Stimulated activated CD4-positive, alpha-beta T cell treated with anti-CD3 and anti-CD28 coated beads, Interleukin-2, amount 100 ng/mL, for 48 hours (primary cell): ENCODE data around the gene HSD17B12.

Experiments used
- DNase-seq, 2 donors: peaks; one replicate each; pipeline ENCODE4 v3.0.0-alpha.2; 2020

Gene HSD17B12

DNA sequence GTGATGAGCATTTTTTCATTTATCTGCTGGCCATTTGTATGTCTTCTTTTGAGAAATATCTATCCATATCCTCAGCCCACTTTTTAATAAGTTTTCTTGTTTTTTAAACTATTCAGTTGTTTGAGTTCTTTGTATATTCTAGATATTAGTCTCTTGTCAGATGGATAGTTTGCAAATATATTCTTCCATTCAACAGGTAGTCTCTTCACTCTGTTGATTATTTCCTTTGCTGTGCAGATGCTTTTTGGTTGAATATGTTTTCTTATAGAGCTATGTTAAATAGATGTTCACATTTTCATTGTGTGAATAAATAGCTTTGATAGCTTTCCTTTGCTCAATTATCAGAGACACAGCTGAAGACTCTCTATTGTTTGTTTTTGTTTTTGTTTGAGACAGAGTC, 131.9 kb downstream of the HSD17B12 start:
- DNase-seq: no peak

- DNase-seq: no peak
Observed at GRCh38 chr11:43818220-43818619, 137.7 kb downstream of the HSD17B12 start.

DNA sequence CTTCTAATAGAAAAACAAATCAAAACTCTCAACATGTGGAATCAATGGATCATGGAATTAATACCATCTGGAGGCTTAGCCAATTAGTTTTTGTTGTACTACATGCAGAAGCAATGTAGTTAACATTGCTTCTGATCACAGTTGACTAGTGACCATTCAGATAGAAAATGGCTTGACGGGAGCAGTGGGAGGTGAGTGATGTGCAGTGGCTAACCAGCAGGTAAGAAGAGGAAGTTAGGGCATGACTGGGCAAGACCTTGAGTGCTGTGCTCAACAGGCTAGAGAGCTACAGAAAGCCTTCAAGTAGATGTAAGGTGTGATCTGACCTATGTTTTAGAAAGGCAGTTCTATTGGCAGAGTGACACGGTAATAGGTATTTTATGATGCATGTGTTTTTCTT, 139.4 kb downstream of the HSD17B12 start:
- DNase-seq: no peak

GRCh38 chr11:43823316-43823715, 142.8 kb downstream of the HSD17B12 start:
- no peak for DNase-seq

DNA sequence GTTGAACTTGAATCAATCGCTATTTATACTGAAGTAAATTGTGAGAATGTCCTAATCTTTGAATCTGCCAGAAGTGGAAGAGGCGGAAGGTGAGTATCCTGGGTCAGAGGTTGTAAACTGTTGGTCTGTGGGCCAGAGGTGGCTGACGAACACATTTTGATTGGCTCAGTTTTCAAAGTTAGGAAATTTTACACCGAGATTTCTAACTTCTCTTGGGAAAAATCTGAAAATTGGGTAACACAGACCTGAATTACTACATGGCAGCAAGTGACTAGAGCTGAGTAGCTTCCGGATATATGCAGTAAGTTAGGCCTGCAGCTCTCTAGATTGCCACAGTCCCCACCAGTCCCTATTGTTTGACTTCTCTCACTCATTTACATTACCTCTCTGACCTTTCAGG, 143.3 kb downstream of the HSD17B12 start:
- DNase-seq: no peak

GRCh38 chr11:43825217-43825816, 144.8 kb downstream of the HSD17B12 start:
- DNase-seq: no peak

DNA sequence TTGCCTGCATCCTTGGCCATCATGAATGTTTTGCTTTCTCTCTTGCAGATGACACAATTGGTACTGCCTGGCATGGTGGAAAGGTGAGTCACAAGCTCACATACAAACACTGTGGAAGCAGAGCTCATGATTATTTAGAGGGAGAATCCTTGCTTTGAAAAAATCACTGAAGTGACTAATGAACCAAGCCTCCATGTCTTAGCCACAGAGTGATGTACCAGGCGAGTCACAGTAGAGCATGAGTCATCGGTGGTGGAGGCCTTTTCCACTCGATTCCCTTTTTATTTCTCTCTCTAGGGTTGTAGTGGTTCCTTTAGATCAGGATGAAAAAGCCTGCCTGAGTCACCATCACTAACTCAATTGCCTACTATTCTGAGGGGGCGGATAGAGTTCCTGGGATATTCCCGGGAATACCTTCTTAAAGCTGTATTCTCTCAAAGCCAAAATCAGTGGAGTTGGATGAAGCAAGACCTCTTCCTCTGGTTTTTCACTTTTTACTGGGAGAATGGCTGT, 150.4 kb downstream of the HSD17B12 start:
- DNase-seq: peak; percentile 30 to 36

GRCh38 chr11:43832536-43832935, 152.0 kb downstream of the HSD17B12 start:
- DNase-seq: no peak

DNA sequence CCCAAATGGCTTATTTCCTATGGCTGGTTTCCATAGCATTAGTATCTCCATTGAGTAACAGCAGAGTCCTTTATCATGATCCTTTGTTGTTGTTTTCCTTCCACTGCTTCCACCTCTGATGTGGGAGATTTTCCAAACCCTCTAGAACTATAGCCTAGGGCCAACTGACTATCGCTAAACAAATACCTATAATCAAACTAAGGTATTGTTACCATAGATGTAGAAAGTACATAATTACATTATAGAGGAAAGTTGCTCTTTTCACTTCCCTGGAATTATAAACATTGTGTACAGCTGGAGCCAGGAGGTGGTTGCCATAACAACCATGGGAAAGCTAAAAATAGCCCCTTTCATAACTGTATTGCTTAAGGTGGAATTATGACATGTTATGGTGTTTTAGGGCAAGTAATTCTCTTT, 153.1 kb downstream of the HSD17B12 start:
- no peak for DNase-seq

DNA sequence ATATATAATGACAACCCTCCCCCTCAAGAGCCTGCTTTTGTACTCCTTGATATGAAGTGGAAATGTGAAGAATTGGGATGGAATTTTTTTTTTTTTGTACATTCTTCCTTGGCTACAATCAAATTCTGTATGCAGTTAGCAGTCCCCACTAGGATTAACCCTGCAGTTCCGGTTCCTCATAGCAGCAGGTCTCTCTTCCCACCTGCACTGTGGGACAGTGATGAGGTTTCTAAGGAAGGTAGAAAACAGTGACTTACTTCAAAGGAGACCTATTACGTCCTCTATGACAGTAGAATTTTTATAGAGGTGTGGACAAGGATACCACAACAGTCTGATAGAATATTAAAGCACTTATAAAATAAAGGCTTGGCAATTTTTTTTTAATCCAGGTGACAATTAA, 153.7 kb downstream of the HSD17B12 start:
- no peak for DNase-seq

DNA sequence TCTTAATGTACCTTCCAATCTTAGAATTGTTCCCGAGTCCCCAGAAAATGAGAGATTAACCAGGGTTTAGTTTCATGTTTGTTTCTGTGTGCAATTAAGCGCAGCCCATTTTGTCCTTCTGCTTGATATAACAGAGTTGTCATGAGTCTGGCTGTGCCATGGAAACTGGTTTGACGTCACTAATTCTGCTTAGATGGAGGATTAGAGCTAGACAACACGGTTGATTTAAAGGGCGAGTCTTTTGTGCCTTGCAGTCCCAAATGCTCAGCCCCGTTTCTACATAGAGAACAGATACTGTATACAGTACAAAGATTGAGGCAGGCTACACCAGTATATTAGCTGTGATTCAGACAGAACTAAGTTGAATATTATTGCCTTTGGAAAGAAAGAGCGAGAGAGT, 154.6 kb downstream of the HSD17B12 start:
- no peak for DNase-seq

- DNase-seq: no peak
Observed at GRCh38 chr11:43837879-43838278, 157.3 kb downstream of the HSD17B12 start.

DNA sequence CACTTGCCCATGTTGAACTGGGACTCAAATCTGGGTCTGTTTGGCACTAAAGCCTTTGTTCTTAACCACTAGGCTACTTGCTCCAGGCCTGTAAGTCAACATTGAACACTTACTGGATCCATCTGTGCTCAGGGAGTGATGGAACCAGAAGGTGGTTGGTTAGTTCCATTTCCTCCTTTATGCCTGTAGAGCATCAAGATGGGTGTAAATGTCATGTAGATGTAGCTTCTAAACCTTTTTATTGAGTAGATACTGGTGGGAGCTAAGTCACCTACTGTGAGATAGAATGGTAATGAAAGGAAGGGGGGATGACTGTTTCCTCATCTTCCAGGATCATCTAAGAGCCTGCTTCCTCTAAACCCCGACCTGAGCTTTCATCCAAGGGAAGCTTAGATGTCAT, 161.5 kb downstream of the HSD17B12 start:
- no peak for DNase-seq

GRCh38 chr11:43845816-43846215, 165.3 kb downstream of the HSD17B12 start:
- no peak for DNase-seq

DNA sequence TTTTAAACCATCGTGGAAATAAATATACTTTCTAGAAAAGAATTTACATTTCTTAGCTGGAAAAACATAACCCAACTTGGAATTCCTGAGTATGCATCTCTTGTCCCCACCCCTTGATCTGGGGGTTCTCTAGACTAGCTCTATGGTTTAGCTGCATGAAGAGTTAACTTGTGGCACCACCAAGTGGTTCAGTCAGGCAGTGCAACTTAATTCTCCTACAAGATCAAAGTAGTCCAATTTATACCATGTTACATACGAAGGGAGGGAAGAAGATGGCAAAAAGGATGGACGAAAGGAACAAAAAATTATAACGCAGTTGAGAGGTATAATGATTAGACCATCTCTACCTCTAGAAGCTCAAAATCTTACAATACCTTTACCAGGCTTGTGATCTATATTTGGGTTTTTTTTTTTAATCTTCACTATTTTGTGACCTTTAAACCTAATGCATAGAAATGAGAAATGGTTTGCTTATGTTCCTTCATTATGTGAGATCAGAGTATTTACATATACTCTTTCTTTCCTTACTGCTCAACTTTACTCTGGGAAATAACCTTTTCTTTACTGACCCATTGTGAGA, 171.6 kb downstream of the HSD17B12 start:
- DNase-seq: peak; percentile 46 to 60

DNA sequence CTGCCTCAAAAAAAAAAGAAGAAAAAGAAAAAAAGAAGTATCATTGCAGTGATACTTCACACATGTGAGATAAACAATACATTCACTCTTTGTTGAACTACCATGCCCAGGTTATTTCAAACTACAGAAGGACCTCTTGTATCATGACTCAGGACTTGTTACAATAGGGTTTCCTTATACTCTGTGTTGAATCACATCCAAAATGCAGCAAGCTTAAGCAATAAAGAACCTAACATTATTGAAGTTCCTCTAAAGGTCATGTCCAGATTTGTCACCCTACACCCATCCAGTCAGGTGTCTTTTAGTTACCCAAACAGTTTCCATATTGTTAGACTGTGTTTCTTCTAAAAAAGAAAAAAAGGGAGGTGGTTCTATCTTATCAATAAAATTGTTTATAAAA, 173.2 kb downstream of the HSD17B12 start:
- no peak for DNase-seq

- no peak for DNase-seq
Observed at GRCh38 chr11:43856993-43857392, 176.5 kb downstream of the HSD17B12 start.

GRCh38 chr11:43861141-43861540, 180.6 kb downstream of the HSD17B12 start:
- DNase-seq: no peak

- DNase-seq: no peak
Observed at GRCh38 chr11:43866520-43866919, 186.0 kb downstream of the HSD17B12 start.

DNA sequence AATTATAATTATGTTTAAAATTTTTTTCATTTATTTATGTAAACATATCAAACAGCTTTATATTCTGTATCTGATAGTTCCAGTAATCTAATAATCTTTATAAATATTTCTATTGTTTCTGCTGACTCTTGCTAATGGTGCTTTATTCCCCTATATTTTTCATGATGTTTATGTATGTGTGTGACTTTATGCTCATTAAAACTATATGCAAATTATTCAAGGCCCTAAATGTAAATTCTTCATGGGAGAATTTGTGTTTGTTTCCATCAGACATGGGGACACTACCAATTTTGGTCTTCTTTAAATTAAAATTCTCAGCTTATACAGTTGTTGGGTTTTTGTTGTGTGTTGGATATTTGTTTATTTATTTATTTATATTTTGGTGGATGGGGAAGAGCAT, 186.4 kb downstream of the HSD17B12 start:
- DNase-seq: no peak

- peak; percentile 12 to 30 for DNase-seq
Observed at GRCh38 chr11:43868852-43869567, 188.5 kb downstream of the HSD17B12 start.

DNA sequence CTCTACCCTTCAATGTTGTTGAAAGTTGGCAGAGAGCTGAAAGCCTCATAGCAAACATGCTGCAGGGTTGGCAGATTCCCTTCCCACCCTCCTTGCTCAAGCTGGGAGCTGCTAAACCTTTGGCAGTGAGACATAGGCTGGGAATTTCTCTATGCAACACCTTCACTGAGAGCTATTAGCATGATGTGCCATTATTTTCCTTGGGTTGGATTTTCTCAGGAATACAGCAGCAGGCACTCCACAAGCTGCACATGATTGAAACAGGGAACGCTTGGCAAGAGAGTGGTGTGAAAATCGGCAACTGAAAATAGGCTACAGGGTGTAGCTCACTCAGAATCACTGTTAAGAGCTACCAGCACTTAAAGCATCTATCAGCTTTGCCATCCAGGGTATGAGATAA, 190.5 kb downstream of the HSD17B12 start:
- DNase-seq: no peak

- no peak for DNase-seq
Observed at GRCh38 chr11:43872995-43873394, 192.5 kb downstream of the HSD17B12 start.

- no peak for DNase-seq
Observed at GRCh38 chr11:43874078-43874477, 193.5 kb downstream of the HSD17B12 start.
